ENCODE data around the gene PDE2A.

DNA sequence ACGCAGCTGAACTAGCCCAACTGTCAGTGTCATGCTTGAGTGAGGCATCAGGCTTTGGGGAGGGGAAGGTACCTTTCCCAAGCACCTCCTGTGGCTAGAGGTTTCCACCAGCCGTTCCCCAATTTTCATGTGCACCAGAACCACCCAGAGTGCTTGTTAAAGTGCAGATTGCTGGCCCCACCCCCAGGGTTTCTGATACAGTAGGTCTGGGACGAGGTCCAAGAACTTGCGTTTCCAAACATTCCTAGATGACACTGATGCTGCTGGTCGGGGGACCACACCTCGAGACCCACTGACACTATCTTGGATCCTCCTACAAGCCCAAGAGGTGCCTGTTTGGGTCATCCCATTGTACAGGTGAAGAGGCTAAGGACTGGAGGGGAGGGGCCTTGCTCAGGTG is 59.8 kb downstream of the PDE2A start:
- TF ChIP-seq IRF2 (CRISPR knock-in tag; IDR thresholded peaks at IDR 0.05; ENCODE audit: borderline replicate concordance, low read depth): no peak
- TF ChIP-seq, protein P1, sequence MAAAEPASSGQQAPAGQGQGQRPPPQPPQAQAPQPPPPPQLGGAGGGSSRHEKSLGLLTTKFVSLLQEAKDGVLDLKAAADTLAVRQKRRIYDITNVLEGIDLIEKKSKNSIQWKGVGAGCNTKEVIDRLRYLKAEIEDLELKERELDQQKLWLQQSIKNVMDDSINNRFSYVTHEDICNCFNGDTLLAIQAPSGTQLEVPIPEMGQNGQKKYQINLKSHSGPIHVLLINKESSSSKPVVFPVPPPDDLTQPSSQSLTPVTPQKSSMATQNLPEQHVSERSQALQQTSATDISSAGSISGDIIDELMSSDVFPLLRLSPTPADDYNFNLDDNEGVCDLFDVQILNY (CRISPR knock-in tag; IDR thresholded peaks at IDR 0.05): no peak
- TF ChIP-seq, protein P2, sequence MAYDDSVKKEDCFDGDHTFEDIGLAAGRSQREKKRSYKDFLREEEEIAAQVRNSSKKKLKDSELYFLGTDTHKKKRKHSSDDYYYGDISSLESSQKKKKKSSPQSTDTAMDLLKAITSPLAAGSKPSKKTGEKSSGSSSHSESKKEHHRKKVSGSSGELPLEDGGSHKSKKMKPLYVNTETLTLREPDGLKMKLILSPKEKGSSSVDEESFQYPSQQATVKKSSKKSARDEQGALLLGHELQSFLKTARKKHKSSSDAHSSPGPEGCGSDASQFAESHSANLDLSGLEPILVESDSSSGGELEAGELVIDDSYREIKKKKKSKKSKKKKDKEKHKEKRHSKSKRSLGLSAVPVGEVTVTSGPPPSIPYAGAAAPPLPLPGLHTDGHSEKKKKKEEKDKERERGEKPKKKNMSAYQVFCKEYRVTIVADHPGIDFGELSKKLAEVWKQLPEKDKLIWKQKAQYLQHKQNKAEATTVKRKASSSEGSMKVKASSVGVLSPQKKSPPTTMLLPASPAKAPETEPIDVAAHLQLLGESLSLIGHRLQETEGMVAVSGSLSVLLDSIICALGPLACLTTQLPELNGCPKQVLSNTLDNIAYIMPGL (CRISPR knock-in tag; IDR thresholded peaks at IDR 0.05): no peak
- TF ChIP-seq, protein P3, sequence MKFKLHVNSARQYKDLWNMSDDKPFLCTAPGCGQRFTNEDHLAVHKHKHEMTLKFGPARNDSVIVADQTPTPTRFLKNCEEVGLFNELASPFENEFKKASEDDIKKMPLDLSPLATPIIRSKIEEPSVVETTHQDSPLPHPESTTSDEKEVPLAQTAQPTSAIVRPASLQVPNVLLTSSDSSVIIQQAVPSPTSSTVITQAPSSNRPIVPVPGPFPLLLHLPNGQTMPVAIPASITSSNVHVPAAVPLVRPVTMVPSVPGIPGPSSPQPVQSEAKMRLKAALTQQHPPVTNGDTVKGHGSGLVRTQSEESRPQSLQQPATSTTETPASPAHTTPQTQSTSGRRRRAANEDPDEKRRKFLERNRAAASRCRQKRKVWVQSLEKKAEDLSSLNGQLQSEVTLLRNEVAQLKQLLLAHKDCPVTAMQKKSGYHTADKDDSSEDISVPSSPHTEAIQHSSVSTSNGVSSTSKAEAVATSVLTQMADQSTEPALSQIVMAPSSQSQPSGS (CRISPR knock-in tag; IDR thresholded peaks at IDR 0.05; ENCODE audit: borderline replicate concordance, low read depth): no peak
- TF ChIP-seq, protein P4, sequence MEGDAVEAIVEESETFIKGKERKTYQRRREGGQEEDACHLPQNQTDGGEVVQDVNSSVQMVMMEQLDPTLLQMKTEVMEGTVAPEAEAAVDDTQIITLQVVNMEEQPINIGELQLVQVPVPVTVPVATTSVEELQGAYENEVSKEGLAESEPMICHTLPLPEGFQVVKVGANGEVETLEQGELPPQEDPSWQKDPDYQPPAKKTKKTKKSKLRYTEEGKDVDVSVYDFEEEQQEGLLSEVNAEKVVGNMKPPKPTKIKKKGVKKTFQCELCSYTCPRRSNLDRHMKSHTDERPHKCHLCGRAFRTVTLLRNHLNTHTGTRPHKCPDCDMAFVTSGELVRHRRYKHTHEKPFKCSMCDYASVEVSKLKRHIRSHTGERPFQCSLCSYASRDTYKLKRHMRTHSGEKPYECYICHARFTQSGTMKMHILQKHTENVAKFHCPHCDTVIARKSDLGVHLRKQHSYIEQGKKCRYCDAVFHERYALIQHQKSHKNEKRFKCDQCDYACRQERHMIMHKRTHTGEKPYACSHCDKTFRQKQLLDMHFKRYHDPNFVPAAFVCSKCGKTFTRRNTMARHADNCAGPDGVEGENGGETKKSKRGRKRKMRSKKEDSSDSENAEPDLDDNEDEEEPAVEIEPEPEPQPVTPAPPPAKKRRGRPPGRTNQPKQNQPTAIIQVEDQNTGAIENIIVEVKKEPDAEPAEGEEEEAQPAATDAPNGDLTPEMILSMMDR (IDR thresholded peaks at IDR 0.05): no peak
- TF ChIP-seq JUN (CRISPR knock-in tag; IDR thresholded peaks at IDR 0.05): no peak
- TF ChIP-seq, protein P5, sequence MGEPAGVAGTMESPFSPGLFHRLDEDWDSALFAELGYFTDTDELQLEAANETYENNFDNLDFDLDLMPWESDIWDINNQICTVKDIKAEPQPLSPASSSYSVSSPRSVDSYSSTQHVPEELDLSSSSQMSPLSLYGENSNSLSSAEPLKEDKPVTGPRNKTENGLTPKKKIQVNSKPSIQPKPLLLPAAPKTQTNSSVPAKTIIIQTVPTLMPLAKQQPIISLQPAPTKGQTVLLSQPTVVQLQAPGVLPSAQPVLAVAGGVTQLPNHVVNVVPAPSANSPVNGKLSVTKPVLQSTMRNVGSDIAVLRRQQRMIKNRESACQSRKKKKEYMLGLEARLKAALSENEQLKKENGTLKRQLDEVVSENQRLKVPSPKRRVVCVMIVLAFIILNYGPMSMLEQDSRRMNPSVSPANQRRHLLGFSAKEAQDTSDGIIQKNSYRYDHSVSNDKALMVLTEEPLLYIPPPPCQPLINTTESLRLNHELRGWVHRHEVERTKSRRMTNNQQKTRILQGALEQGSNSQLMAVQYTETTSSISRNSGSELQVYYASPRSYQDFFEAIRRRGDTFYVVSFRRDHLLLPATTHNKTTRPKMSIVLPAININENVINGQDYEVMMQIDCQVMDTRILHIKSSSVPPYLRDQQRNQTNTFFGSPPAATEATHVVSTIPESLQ (CRISPR knock-in tag; IDR thresholded peaks at IDR 0.05): no peak
- no peak for TF ChIP-seq NR3C1 (CRISPR knock-in tag; conservative IDR thresholded peaks at IDR 0.05; ENCODE audit: low read depth)
- TF ChIP-seq ZNF423 (CRISPR knock-in tag; IDR thresholded peaks at IDR 0.05): no peak
- TF ChIP-seq, protein P6, sequence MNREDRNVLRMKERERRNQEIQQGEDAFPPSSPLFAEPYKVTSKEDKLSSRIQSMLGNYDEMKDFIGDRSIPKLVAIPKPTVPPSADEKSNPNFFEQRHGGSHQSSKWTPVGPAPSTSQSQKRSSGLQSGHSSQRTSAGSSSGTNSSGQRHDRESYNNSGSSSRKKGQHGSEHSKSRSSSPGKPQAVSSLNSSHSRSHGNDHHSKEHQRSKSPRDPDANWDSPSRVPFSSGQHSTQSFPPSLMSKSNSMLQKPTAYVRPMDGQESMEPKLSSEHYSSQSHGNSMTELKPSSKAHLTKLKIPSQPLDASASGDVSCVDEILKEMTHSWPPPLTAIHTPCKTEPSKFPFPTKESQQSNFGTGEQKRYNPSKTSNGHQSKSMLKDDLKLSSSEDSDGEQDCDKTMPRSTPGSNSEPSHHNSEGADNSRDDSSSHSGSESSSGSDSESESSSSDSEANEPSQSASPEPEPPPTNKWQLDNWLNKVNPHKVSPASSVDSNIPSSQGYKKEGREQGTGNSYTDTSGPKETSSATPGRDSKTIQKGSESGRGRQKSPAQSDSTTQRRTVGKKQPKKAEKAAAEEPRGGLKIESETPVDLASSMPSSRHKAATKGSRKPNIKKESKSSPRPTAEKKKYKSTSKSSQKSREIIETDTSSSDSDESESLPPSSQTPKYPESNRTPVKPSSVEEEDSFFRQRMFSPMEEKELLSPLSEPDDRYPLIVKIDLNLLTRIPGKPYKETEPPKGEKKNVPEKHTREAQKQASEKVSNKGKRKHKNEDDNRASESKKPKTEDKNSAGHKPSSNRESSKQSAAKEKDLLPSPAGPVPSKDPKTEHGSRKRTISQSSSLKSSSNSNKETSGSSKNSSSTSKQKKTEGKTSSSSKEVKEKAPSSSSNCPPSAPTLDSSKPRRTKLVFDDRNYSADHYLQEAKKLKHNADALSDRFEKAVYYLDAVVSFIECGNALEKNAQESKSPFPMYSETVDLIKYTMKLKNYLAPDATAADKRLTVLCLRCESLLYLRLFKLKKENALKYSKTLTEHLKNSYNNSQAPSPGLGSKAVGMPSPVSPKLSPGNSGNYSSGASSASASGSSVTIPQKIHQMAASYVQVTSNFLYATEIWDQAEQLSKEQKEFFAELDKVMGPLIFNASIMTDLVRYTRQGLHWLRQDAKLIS (CRISPR knock-in tag; IDR thresholded peaks at IDR 0.05; ENCODE audit: borderline replicate concordance): no peak
- TF ChIP-seq HMGA2 (CRISPR knock-in tag; IDR thresholded peaks at IDR 0.05): no peak
- TF ChIP-seq TEAD1 (CRISPR knock-in tag; IDR thresholded peaks at IDR 0.05): no peak
- TF ChIP-seq, protein P7, sequence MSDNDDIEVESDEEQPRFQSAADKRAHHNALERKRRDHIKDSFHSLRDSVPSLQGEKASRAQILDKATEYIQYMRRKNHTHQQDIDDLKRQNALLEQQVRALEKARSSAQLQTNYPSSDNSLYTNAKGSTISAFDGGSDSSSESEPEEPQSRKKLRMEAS (CRISPR knock-in tag; IDR thresholded peaks at IDR 0.05): no peak
- no peak for TF ChIP-seq RORB (CRISPR knock-in tag; IDR thresholded peaks at IDR 0.05)

Measured in WTC11 (cell line).